Hematopoietic multipotent progenitor cell (in vitro differentiated cells): ENCODE measurements around the gene IWS1. TPM values are rescaled to one million over a fixed set of nuclear protein-coding genes. Genes with fewer than 3 reads are reported as not detected.
A peak's percentile ranks its signal among the peaks of the same experiment; 100 is the strongest.
"Not testable (repeated sequence)": the region's sequence is repeated elsewhere in the genome, so short reads cannot be mapped to it uniquely, and the experiment has no call there.

Experiments
- DNase-seq, 3 donors: peaks; one replicate each; pipeline ENCODE4 v3.0.0-alpha.2; 2011 to 2015; ENCODE audit warnings: low read depth in 2 of 3, low spot score in 2 of 3
- total RNA-seq: library from RNA; depleted of rRNA; stranded (reverse); fragments of >200 nt; gene quantifications from one replicate; pipeline ENCODE4 v1.2.3, GENCODE V29; 2012

IWS1 gene
- 12.1 TPM for total RNA-seq

- DNase-seq = peak; percentile 91 to 97 (median 97)
These were observed at the start of gene IWS1 for GRCh38 chr2:127526132-127527000. IWS1 (minus strand) TSS chr2:127526489; CDS start chr2:127526208, 281 bp downstream.

GRCh38 chr2:127575941-127576432 lies 49.7 kb upstream of the IWS1 start:
- no peak for DNase-seq

- peak in 2 of 3 donors; percentile 16 to 63 for DNase-seq
These were observed 49.0 kb upstream of the IWS1 start for GRCh38 chr2:127575185-127575765.

- DNase-seq = no peak
These were observed 48.4 kb upstream of the IWS1 start for GRCh38 chr2:127574656-127575055.

- DNase-seq = no peak
These were observed 47.5 kb upstream of the IWS1 start for GRCh38 chr2:127573771-127574170.

- DNase-seq = no peak
These were observed 47.0 kb upstream of the IWS1 start for GRCh38 chr2:127573298-127573697.

GRCh38 chr2:127572841-127573240 lies 46.6 kb upstream of the IWS1 start:
- no peak for DNase-seq

GRCh38 chr2:127572352-127572751 lies 46.1 kb upstream of the IWS1 start:
- DNase-seq = not testable (repeated sequence)

- DNase-seq = no peak
These were observed 44.3 kb upstream of the IWS1 start for GRCh38 chr2:127570282-127571250.

GRCh38 chr2:127569666-127570065 lies 43.4 kb upstream of the IWS1 start:
- DNase-seq = no peak

- no peak for DNase-seq
These were observed 41.8 kb upstream of the IWS1 start for GRCh38 chr2:127568128-127568527.

GRCh38 chr2:127567351-127567854 lies 41.1 kb upstream of the IWS1 start:
- DNase-seq = no peak

GRCh38 chr2:127566576-127566975 lies 40.3 kb upstream of the IWS1 start:
- DNase-seq = peak in 1 of 3 donors; percentile 5

- no peak for DNase-seq
These were observed 39.8 kb upstream of the IWS1 start for GRCh38 chr2:127566139-127566417.

GRCh38 chr2:127565261-127566138 lies 39.2 kb upstream of the IWS1 start:
- no peak for DNase-seq

- DNase-seq = no peak
These were observed 38.4 kb upstream of the IWS1 start for GRCh38 chr2:127564429-127565260.

GRCh38 chr2:127563458-127564428 lies 37.5 kb upstream of the IWS1 start:
- DNase-seq = no peak

GRCh38 chr2:127562936-127563335 lies 36.6 kb upstream of the IWS1 start:
- DNase-seq = no peak
